Activated naive CD4-positive, alpha-beta T cell treated with anti-CD3 and anti-CD28 coated beads, Interleukin-2, amount 50 U/mL, for 24 hours (primary cell): Measurements from ENCODE around the gene PSAP.
A peak's percentile ranks its signal among the peaks of the same experiment; 100 is the strongest.

Experiments used
- H3K27ac Mint-ChIP-seq: one replicate; pipeline ENCODE4 v1.8.0; 2021; ENCODE audit warnings: mild to moderate bottlenecking, mixed read lengths
- H3K27me3 Mint-ChIP-seq: one replicate; pipeline ENCODE4 v1.8.0; 2021; ENCODE audit warnings: mixed read lengths
- H3K36me3 Mint-ChIP-seq: one replicate; pipeline ENCODE4 v1.8.0; 2021; ENCODE audit warnings: mixed read lengths
- H3K4me1 Mint-ChIP-seq: one replicate; pipeline ENCODE4 v1.8.0; 2021; ENCODE audit warnings: mixed read lengths
- H3K4me3 Mint-ChIP-seq: one replicate; pipeline ENCODE4 v1.8.0; 2021; ENCODE audit warnings: mild to moderate bottlenecking, mixed read lengths
- H3K9me3 Mint-ChIP-seq: one replicate; pipeline ENCODE4 v1.8.0; 2021; ENCODE audit warnings: mixed read lengths

PSAP gene

GRCh38 chr10:71840177-71840957 lies 10.7 kb downstream of the PSAP start:
- no peak overlapping the region for H3K4me3 Mint-ChIP-seq
- no peaks in the 10 kb centered on the region for H3K27me3 Mint-ChIP-seq
- H3K36me3 Mint-ChIP-seq = no peaks in the 10 kb centered on the region
- no peaks in the 10 kb centered on the region for H3K9me3 Mint-ChIP-seq
- H3K4me1 Mint-ChIP-seq = peaks cover 80% of the 10 kb centered on the region
- no peak overlapping the region for H3K27ac Mint-ChIP-seq

DNA sequence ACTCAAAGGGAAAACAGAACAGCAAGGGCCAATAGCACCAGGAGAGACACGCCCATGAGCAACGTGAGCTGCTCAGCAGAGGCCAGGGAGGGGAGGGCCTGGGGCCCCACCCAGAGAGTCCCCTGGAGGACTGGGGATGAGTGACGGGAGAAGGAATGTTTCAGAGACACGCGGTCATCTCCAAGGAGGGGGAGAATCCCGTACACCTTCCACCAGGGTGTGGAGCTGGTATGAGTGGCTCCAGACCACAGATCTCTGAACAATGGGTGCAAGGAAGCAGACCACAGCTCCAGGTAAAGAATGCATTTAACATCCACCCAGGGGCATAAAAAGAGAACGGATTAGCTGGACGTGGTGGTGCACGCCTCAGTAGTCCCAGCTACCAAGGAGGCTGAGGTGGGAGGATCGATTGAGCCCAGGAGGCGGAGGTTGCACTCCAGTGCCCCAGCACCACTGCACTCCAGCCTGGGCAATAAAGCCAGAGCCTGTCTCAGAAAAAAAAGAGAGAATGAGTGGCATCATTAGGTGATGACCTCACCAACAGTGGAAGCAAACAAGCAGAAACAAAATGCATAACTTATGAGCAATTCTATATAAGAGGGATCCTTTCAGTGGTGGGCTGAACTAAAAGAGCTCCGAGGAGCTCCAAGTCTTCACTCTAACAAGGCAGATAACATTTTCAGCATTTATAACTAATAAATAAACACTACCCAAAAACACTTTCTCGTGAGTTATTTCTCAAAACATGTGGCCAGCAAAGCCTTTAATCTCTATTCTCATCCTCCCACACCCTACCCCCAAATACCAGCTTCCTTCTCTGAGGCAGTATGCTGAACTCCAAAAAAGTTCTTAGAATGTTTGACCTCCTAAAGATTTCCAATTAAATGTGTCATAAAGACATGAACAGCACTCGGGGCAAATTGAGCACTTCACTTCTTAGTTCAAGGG lies 12.5 kb downstream of the PSAP start:
- Mint-ChIP-seq H3K4me1 (peaks cover 73% of the 10 kb centered on the region), H3K27me3 (no peaks in the 10 kb centered on the region), H3K9me3 (no peaks in the 10 kb centered on the region), H3K4me3 (peak overlapping the region; percentile 4), H3K36me3 (no peaks in the 10 kb centered on the region), H3K27ac (peak overlapping the region; percentile 12)

DNA sequence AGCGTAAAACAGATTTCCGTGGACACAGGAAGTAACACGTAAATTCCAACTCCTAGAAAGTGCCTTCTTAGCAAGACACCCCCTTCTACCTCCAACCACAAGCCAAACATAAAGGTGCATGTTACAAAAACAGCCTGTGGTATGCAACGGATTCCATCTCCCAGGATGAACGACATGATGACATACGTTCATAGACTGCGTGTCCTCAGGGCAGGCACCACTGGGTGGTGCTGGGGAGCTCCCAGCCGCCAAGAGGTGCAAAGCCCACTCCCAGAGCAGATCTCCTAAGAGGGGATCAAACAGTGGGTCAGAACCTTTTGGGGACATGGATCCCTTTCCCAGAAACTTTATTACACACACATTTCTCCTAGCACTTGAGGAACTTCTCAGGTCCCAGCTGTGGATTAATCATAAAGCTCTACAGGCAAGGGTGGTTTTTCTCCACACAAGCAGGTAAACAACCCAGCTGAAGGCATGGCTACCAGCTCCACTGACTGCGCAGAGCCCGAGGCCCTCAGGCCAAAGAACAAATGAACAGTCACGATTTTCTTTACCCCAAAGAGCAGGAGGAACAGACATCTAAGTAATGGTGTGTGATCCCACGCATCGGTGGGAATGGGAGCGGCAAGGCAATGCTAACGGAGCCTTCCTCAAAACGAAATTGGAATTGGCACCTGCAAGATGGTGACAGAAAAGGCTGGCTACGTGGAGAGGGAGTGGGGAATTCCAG lies 13.8 kb downstream of the PSAP start:
- Mint-ChIP-seq H3K36me3 (no peaks in the 10 kb centered on the region), H3K9me3 (no peaks in the 10 kb centered on the region), H3K27me3 (no peaks in the 10 kb centered on the region), H3K4me1 (peaks cover 61% of the 10 kb centered on the region), H3K4me3 (no peak overlapping the region), H3K27ac (peak overlapping the region; percentile 14)

DNA sequence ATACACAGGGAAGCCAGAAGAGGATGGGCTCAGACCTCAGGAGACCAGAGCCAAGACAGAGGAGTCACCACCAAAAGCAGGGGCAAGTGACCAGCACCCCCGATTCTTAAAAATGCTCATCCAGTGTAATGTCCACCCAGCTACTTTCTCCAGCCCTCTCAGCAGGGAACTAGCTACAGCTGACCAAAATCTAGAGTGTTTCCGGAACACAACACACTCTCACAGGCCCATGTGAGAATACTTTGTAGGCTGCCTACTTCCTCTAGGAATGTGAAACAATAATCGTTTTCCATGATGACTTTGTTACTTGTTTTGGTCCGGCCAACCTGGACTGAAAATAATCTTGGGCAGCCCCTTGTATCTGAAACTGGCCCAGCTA lies 14.5 kb downstream of the PSAP start:
- no peak overlapping the region for H3K27ac Mint-ChIP-seq
- no peak overlapping the region for H3K4me3 Mint-ChIP-seq
- no peaks in the 10 kb centered on the region for H3K36me3 Mint-ChIP-seq
- H3K4me1 Mint-ChIP-seq = peaks cover 58% of the 10 kb centered on the region
- H3K9me3 Mint-ChIP-seq = no peaks in the 10 kb centered on the region
- no peaks in the 10 kb centered on the region for H3K27me3 Mint-ChIP-seq

DNA sequence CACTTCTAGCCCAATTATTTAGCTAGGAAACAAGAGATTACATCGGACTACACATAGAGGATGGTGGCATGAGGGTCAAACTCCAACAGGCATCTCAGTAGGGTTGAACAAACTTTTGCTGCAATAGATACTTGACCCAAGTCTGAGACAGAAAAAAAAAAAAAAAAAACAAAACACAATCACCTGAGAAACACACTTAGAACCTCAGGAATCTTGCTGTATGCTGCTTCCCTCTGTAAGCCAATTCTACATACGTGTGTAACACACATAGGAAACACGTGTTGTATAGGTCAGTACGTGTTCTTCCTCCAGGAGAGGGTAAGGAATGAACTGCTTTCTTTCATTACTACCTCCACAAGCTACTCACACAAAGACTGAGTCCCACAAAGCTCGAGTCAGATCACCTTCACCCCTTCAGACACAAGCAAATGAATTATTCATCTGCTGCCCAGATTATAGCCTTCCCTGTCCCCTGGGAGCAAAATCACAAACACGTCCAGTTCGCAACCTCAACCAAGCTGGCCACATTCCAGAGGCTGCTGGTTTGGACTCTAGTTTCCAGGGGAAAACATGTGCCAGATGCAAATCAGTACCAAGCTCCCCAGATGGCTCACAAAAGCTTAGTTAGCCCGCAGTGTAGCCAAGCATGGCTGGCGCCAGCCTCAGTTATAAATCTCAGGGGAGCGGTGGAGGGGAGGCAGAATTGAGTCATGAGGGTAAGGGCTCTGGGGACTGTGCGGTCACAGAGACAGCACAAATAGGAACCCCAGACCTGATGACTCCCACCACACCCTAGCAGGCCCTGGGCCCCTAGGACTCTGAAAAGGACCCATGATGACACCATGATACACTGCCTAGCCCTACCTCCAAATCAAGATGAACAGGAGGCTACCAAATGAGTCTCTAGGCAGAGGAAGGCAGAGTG lies 15.1 kb downstream of the PSAP start:
- no peak overlapping the region for H3K4me3 Mint-ChIP-seq
- H3K27ac Mint-ChIP-seq = no peak overlapping the region
- peaks cover 3% of the 10 kb centered on the region for H3K36me3 Mint-ChIP-seq
- peaks cover 58% of the 10 kb centered on the region for H3K4me1 Mint-ChIP-seq
- no peaks in the 10 kb centered on the region for H3K9me3 Mint-ChIP-seq
- H3K27me3 Mint-ChIP-seq = no peaks in the 10 kb centered on the region

DNA sequence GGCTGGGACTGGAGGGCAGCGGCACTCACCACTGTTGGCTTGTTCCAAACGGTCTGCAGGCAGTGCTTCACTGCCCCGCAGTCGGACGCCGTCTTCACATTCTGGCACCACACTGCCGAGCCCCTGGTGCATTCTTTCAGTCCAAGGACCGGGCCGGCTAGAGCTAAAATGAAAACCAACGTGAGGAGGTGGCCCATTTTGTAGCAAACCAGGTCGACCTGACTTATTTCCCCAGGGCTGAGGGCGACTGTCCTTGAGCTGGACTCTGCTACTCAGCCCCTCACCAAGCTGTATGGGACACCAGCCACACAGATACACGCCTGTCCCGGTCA lies 16.7 kb downstream of the PSAP start:
- Mint-ChIP-seq H3K27me3 (no peaks in the 10 kb centered on the region), H3K4me1 (peaks cover 46% of the 10 kb centered on the region), H3K4me3 (no peak overlapping the region), H3K9me3 (no peaks in the 10 kb centered on the region), H3K27ac (no peak overlapping the region), H3K36me3 (peaks cover 11% of the 10 kb centered on the region)

GRCh38 chr10:71833451-71834342 lies 17.4 kb downstream of the PSAP start:
- Mint-ChIP-seq H3K27ac (no peak overlapping the region), H3K36me3 (peaks cover 12% of the 10 kb centered on the region), H3K4me1 (peaks cover 42% of the 10 kb centered on the region), H3K27me3 (no peaks in the 10 kb centered on the region), H3K4me3 (no peak overlapping the region), H3K9me3 (no peaks in the 10 kb centered on the region)

DNA sequence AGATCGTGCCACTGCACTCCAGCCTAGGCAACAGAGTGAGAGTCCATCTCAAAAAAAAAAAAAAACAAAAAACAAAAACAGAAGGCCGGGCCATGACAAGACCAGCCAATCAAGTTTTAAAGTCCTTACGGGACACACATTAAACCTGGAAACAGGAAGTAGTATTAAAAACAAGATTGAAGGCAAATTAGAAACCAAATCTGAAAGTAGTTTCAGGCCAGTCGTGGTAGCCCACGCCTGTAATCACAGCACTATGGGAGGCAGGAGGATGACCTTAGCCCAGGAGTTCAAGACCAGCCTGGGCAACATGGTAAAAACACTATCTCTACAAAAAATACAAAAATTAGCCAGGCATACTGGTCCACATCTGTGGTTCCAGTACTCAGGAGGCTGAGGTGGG lies 18.1 kb downstream of the PSAP start:
- peaks cover 12% of the 10 kb centered on the region for H3K36me3 Mint-ChIP-seq
- H3K4me3 Mint-ChIP-seq = no peak overlapping the region
- H3K27ac Mint-ChIP-seq = no peak overlapping the region
- H3K9me3 Mint-ChIP-seq = no peaks in the 10 kb centered on the region
- peaks cover 34% of the 10 kb centered on the region for H3K4me1 Mint-ChIP-seq
- H3K27me3 Mint-ChIP-seq = no peaks in the 10 kb centered on the region

GRCh38 chr10:71831646-71832552 lies 19.2 kb downstream of the PSAP start:
- Mint-ChIP-seq H3K27me3 (no peaks in the 10 kb centered on the region), H3K9me3 (no peaks in the 10 kb centered on the region), H3K36me3 (peaks cover 12% of the 10 kb centered on the region), H3K4me3 (no peak overlapping the region), H3K27ac (no peak overlapping the region), H3K4me1 (peaks cover 24% of the 10 kb centered on the region)

GRCh38 chr10:71830726-71831125 lies 20.3 kb downstream of the PSAP start:
- H3K27me3 Mint-ChIP-seq = no peaks in the 10 kb centered on the region
- peaks cover 15% of the 10 kb centered on the region for H3K36me3 Mint-ChIP-seq
- no peaks in the 10 kb centered on the region for H3K9me3 Mint-ChIP-seq
- peaks cover 12% of the 10 kb centered on the region for H3K4me1 Mint-ChIP-seq
- H3K27ac Mint-ChIP-seq = no peak overlapping the region
- H3K4me3 Mint-ChIP-seq = no peak overlapping the region

DNA sequence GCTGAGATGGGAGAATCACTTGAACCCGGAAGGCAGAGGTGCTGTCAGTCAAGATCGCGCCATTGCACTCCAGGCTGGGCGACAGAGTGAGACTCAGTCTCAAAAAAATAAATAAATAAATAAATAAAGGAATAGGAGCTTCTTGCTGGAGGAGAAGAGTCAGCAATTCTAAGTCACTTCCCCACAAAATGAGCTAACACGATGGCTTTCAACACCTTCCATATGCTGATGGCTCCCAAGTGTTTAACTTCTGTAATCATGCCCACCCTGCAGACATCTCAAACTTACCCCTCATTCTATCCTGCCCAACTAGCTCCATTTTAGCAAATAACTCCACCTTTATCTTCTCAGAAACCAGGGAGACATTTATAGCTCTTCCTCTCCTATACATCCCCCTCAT lies 21.2 kb downstream of the PSAP start:
- peaks cover 15% of the 10 kb centered on the region for H3K36me3 Mint-ChIP-seq
- H3K27ac Mint-ChIP-seq = no peak overlapping the region
- peaks cover 11% of the 10 kb centered on the region for H3K4me1 Mint-ChIP-seq
- H3K27me3 Mint-ChIP-seq = no peaks in the 10 kb centered on the region
- no peak overlapping the region for H3K4me3 Mint-ChIP-seq
- no peaks in the 10 kb centered on the region for H3K9me3 Mint-ChIP-seq

- Mint-ChIP-seq H3K9me3 (no peaks in the 10 kb centered on the region), H3K27me3 (no peaks in the 10 kb centered on the region), H3K36me3 (peaks cover 15% of the 10 kb centered on the region), H3K27ac (no peak overlapping the region), H3K4me1 (peaks cover 6% of the 10 kb centered on the region), H3K4me3 (no peak overlapping the region)
Measured at GRCh38 chr10:71829171-71829570, 21.9 kb downstream of the PSAP start.

- H3K36me3 Mint-ChIP-seq = peaks cover 16% of the 10 kb centered on the region
- no peaks in the 10 kb centered on the region for H3K27me3 Mint-ChIP-seq
- no peak overlapping the region for H3K4me3 Mint-ChIP-seq
- no peaks in the 10 kb centered on the region for H3K9me3 Mint-ChIP-seq
- peaks cover 3% of the 10 kb centered on the region for H3K4me1 Mint-ChIP-seq
- no peak overlapping the region for H3K27ac Mint-ChIP-seq
Measured at GRCh38 chr10:71828702-71829101, 22.3 kb downstream of the PSAP start.
